HG03108 (cell line): Measurements from ENCODE around the gene QRSL1.
"Not testable (repeated sequence)": the region's sequence is repeated elsewhere in the genome, so short reads cannot be mapped to it uniquely, and the experiment has no call there.

Experiments used
- ATAC-seq: cut with Tn5 transposase; IDR thresholded peaks from one replicate; pipeline ENCODE4 v1.9.1; 2021; ENCODE audit warnings: moderate library complexity; ENCODE audit not compliant: unreplicated experiment

QRSL1 gene

GRCh38 chr6:106670236-106670635 is 40.9 kb downstream of the QRSL1 start:
- ATAC-seq, result no peak

GRCh38 chr6:106671651-106672050 is 42.3 kb downstream of the QRSL1 start:
- ATAC-seq, result no peak

GRCh38 chr6:106674541-106675229 is 45.3 kb downstream of the QRSL1 start:
- no peak for ATAC-seq

- no peak for ATAC-seq
These were observed 47.9 kb downstream of the QRSL1 start for GRCh38 chr6:106677282-106677681.

GRCh38 chr6:106684011-106684410 is 54.6 kb downstream of the QRSL1 start:
- no peak for ATAC-seq

GRCh38 chr6:106685833-106686232 is 56.5 kb downstream of the QRSL1 start:
- no peak for ATAC-seq

- no peak for ATAC-seq
These were observed 59.0 kb downstream of the QRSL1 start for GRCh38 chr6:106688177-106688951.

- ATAC-seq, result no peak
These were observed 62.9 kb downstream of the QRSL1 start for GRCh38 chr6:106692112-106692818.

GRCh38 chr6:106692819-106693208 is 63.4 kb downstream of the QRSL1 start:
- ATAC-seq, result no peak

GRCh38 chr6:106693418-106693817 is 64.0 kb downstream of the QRSL1 start:
- no peak for ATAC-seq

GRCh38 chr6:106694343-106694742 is 65.0 kb downstream of the QRSL1 start:
- ATAC-seq, result no peak

GRCh38 chr6:106700581-106700980 is 71.2 kb downstream of the QRSL1 start:
- no peak for ATAC-seq

- ATAC-seq, result not testable (repeated sequence)
These were observed 71.8 kb downstream of the QRSL1 start for GRCh38 chr6:106701201-106701600.

GRCh38 chr6:106702046-106702445 is 72.7 kb downstream of the QRSL1 start:
- ATAC-seq, result peak; percentile 26

- ATAC-seq, result peak; percentile 97
These were observed 73.2 kb downstream of the QRSL1 start for GRCh38 chr6:106702451-106703110.

GRCh38 chr6:106704327-106704726 is 74.9 kb downstream of the QRSL1 start:
- no peak for ATAC-seq

GRCh38 chr6:106705156-106705555 is 75.8 kb downstream of the QRSL1 start:
- no peak for ATAC-seq

- no peak for ATAC-seq
These were observed 81.2 kb downstream of the QRSL1 start for GRCh38 chr6:106710580-106710979.

GRCh38 chr6:106714281-106714680 is 84.9 kb downstream of the QRSL1 start:
- no peak for ATAC-seq

- no peak for ATAC-seq
These were observed 86.5 kb downstream of the QRSL1 start for GRCh38 chr6:106715922-106716321.

- no peak for ATAC-seq
These were observed 87.6 kb downstream of the QRSL1 start for GRCh38 chr6:106716966-106717365.
